WTC11 (cell line): ENCODE results near the gene ARIH1. TPM values are rescaled to one million over a fixed set of nuclear protein-coding genes. Genes with fewer than 3 reads are reported as not detected.

ENCODE experiments used
- ATAC-seq: fragments of 200-7000 bp; cut with Tn5 transposase; 2 replicates; pipeline ENCODE4 v1.10.0; 2021; ENCODE audit warnings: mild to moderate bottlenecking, moderate library complexity
- CTCF ChIA-PET: fragments of 300-600 bp; sonication (Branson Sonifier 250); formaldehyde crosslinking; loops from one replicate; lab custom pipeline; 2021; ENCODE audit warnings: antibody characterized with exemption; lab: Charles Lee
- POLR2A ChIA-PET: fragments of 350-600 bp; sonication (Branson Sonifier 250); formaldehyde crosslinking; loops from one replicate; lab custom pipeline; 2021; ENCODE audit warnings: antibody characterized with exemption; lab: Charles Lee
- DNase-seq: peaks from one replicate; pipeline ENCODE4 v3.0.0; 2021; ENCODE audit warnings: low spot score
- H3K27ac Mint-ChIP-seq: 2 replicates; pipeline ENCODE4 v1.8.0; 2021; ENCODE audit warnings: mixed read lengths
- H3K27me3 Mint-ChIP-seq: 2 replicates; pipeline ENCODE4 v1.8.0; 2021; ENCODE audit warnings: low read depth, mild to moderate bottlenecking, moderate library complexity, mixed read lengths
- H3K36me3 Mint-ChIP-seq: 2 replicates; pipeline ENCODE4 v1.8.0; 2021; ENCODE audit warnings: mixed read lengths
- H3K4me1 Mint-ChIP-seq: 2 replicates; pipeline ENCODE4 v1.8.0; 2022; ENCODE audit warnings: mixed read lengths
- H3K4me3 Mint-ChIP-seq: 2 replicates; pipeline ENCODE4 v1.8.0; 2021; ENCODE audit warnings: mild to moderate bottlenecking, moderate library complexity, mixed read lengths
- H3K9me3 Mint-ChIP-seq: 2 replicates; pipeline ENCODE4 v1.8.0; 2021; ENCODE audit warnings: mixed read lengths
- AFF4 ChIP-seq: sonication (generic); formaldehyde crosslinking; IDR thresholded peaks from 2 replicates; pipeline ENCODE4 v1.8.1; 2023; ENCODE audit warnings: mild to moderate bottlenecking, missing genetic modification reagents, borderline replicate concordance
- E2F4 ChIP-seq: sonication (generic); formaldehyde crosslinking; IDR thresholded peaks from 2 replicates; pipeline ENCODE4 v1.8.1; 2022; ENCODE audit warnings: low read depth, mild to moderate bottlenecking, moderate library complexity, missing genetic modification reagents, borderline replicate concordance
- ETV6 ChIP-seq: sonication (generic); formaldehyde crosslinking; IDR thresholded peaks from 2 replicates; pipeline ENCODE4 v1.8.1; 2022; ENCODE audit warnings: mild to moderate bottlenecking, missing genetic modification reagents
- FOXP4 ChIP-seq: sonication (generic); formaldehyde crosslinking; IDR thresholded peaks from 2 replicates; pipeline ENCODE4 v1.8.0; 2022; ENCODE audit warnings: mild to moderate bottlenecking, missing genetic modification reagents
- GABPB1 ChIP-seq: sonication (generic); formaldehyde crosslinking; IDR thresholded peaks from 2 replicates; pipeline ENCODE4 v1.8.1; 2023; ENCODE audit warnings: mild to moderate bottlenecking, missing genetic modification reagents
- HMGA2 ChIP-seq: fragments of 250-450 bp; sonication (Bioruptor Pico); IDR thresholded peaks from 2 replicates; pipeline ENCODE4 v1.4.0; 2021; ENCODE audit warnings: mild to moderate bottlenecking, moderate library complexity
- JAZF1 ChIP-seq: fragments of 250-450 bp; sonication (Bioruptor Pico); IDR thresholded peaks from 2 replicates; pipeline ENCODE4 v1.9.0; 2021; ENCODE audit warnings: moderate library complexity, mild to moderate bottlenecking, inconsistent platforms
- MXD4 ChIP-seq: fragments of 250-450 bp; sonication (Bioruptor Pico); IDR thresholded peaks from 2 replicates; pipeline ENCODE4 v1.8.0; 2021; ENCODE audit warnings: mild to moderate bottlenecking, moderate library complexity, borderline replicate concordance
- MYBL2 ChIP-seq: sonication (generic); formaldehyde crosslinking; IDR thresholded peaks from 2 replicates; pipeline ENCODE4 v1.8.1; 2023; ENCODE audit warnings: mild to moderate bottlenecking, moderate library complexity, missing genetic modification reagents
- NFE2L1 ChIP-seq: sonication (generic); formaldehyde crosslinking; IDR thresholded peaks from 2 replicates; pipeline ENCODE4 v1.8.1; 2023; ENCODE audit warnings: missing genetic modification reagents
- TCF7 ChIP-seq: sonication (generic); formaldehyde crosslinking; IDR thresholded peaks from 2 replicates; pipeline ENCODE4 v1.8.0; 2022; ENCODE audit warnings: mild to moderate bottlenecking, low read depth, missing genetic modification reagents, moderate library complexity
- TEAD1 ChIP-seq: sonication (generic); formaldehyde crosslinking; IDR thresholded peaks from 2 replicates; pipeline ENCODE4 v1.8.0; 2022; ENCODE audit warnings: mild to moderate bottlenecking, missing genetic modification reagents
- TP53 ChIP-seq: sonication (generic); formaldehyde crosslinking; IDR thresholded peaks from 2 replicates; pipeline ENCODE4 v1.8.1; 2023; ENCODE audit warnings: mild to moderate bottlenecking, missing genetic modification reagents
- ZNF263 ChIP-seq: sonication (generic); formaldehyde crosslinking; IDR thresholded peaks from 2 replicates; pipeline ENCODE4 v1.8.1; 2022; ENCODE audit warnings: low read depth, mild to moderate bottlenecking, moderate library complexity, missing genetic modification reagents
- ZNF423 ChIP-seq: fragments of 250-450 bp; sonication (Bioruptor Pico); IDR thresholded peaks from 2 replicates; pipeline ENCODE4 v2.1.2; 2022; ENCODE audit warnings: mild to moderate bottlenecking, moderate library complexity
- ZNF671 ChIP-seq: fragments of 250-450 bp; sonication (Bioruptor Pico); IDR thresholded peaks from 2 replicates; pipeline ENCODE4 v1.8.0; 2021; ENCODE audit warnings: mild to moderate bottlenecking
- total RNA-seq: library from RNA; stranded (reverse); gene quantifications from 3 replicates; pipeline ENCODE4 v1.2.3, GENCODE V29; 2021
- TF ChIP-seq, protein P1 (sequence below): sonication (generic); formaldehyde crosslinking; IDR thresholded peaks from 2 replicates; pipeline ENCODE4 v1.8.1; 2023; ENCODE audit warnings: mild to moderate bottlenecking, missing genetic modification reagents
- TF ChIP-seq, protein P2 (sequence below): fragments of 250-450 bp; sonication (Bioruptor Pico); IDR thresholded peaks from 2 replicates; pipeline ENCODE4 v1.9.0; 2021; ENCODE audit warnings: mild to moderate bottlenecking
- TF ChIP-seq, protein P3 (sequence below): fragments of 250-450 bp; sonication (Bioruptor Pico); IDR thresholded peaks from 2 replicates; pipeline ENCODE4 v1.9.0; 2021; ENCODE audit warnings: mild to moderate bottlenecking

The ARIH1 gene
- total RNA-seq, 1 experiment from 2014 or later = 198 TPM

GRCh38 chr15:72588096-72588495 lies 114.0 kb downstream of the ARIH1 start:
- Mint-ChIP-seq H3K4me1 (no peaks in the 10 kb centered on the region; the same call in 1 of the 2 replicates), H3K9me3 (no peaks in the 10 kb centered on the region), H3K36me3 (peaks cover 14% of the 10 kb centered on the region), H3K4me3 (no peak overlapping the region), H3K27me3 (no peaks in the 10 kb centered on the region), H3K27ac (0 out of 2 replicates have a peak overlapping the region, but pooled peaks have one; percentile 20)
- TF ChIP-seq, protein P1, sequence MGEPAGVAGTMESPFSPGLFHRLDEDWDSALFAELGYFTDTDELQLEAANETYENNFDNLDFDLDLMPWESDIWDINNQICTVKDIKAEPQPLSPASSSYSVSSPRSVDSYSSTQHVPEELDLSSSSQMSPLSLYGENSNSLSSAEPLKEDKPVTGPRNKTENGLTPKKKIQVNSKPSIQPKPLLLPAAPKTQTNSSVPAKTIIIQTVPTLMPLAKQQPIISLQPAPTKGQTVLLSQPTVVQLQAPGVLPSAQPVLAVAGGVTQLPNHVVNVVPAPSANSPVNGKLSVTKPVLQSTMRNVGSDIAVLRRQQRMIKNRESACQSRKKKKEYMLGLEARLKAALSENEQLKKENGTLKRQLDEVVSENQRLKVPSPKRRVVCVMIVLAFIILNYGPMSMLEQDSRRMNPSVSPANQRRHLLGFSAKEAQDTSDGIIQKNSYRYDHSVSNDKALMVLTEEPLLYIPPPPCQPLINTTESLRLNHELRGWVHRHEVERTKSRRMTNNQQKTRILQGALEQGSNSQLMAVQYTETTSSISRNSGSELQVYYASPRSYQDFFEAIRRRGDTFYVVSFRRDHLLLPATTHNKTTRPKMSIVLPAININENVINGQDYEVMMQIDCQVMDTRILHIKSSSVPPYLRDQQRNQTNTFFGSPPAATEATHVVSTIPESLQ (CRISPR knock-in tag) = no peak
- TF ChIP-seq AFF4 = no peak
- TF ChIP-seq TCF7 (CRISPR knock-in tag) = no peak
- TF ChIP-seq ZNF423 (CRISPR knock-in tag) = no peak
- no peak for TF ChIP-seq NFE2L1 (CRISPR knock-in tag)
- TF ChIP-seq, protein P2, sequence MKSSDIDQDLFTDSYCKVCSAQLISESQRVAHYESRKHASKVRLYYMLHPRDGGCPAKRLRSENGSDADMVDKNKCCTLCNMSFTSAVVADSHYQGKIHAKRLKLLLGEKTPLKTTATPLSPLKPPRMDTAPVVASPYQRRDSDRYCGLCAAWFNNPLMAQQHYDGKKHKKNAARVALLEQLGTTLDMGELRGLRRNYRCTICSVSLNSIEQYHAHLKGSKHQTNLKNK = no peak
- no peak for TF ChIP-seq TEAD1 (CRISPR knock-in tag)
- TF ChIP-seq FOXP4 (CRISPR knock-in tag) = no peak
- ATAC-seq (no peak), DNase-seq (no peak)
- CTCF ChIA-PET = interaction anchor here (1.3 kb wide), 1 partner anchor 83 kb away, joined by 4 read pairs; no protein-coding TSS in a partner anchor
- POLR2A ChIA-PET = no interaction called here

GRCh38 chr15:72590427-72590826 lies 116.3 kb downstream of the ARIH1 start:
- Mint-ChIP-seq H3K27me3 (no peaks in the 10 kb centered on the region), H3K9me3 (no peaks in the 10 kb centered on the region), H3K36me3 (peaks cover 7% of the 10 kb centered on the region; the same call in 1 of the 2 replicates), H3K4me1 (no peaks in the 10 kb centered on the region; the same call in 1 of the 2 replicates), H3K27ac (no peak overlapping the region), H3K4me3 (no peak overlapping the region)
- DNase-seq = no peak
- no peak for ATAC-seq
- POLR2A ChIA-PET = no interaction called here
- CTCF ChIA-PET = interaction anchor here (0.6 to 1.7 kb wide), 3 partner anchors 10 to 847 kb away, joined by 3 to 12 read pairs (median 4); no protein-coding TSS in a partner anchor
- no peak for TF ChIP-seq E2F4 (CRISPR knock-in tag)
- TF ChIP-seq, protein P3, sequence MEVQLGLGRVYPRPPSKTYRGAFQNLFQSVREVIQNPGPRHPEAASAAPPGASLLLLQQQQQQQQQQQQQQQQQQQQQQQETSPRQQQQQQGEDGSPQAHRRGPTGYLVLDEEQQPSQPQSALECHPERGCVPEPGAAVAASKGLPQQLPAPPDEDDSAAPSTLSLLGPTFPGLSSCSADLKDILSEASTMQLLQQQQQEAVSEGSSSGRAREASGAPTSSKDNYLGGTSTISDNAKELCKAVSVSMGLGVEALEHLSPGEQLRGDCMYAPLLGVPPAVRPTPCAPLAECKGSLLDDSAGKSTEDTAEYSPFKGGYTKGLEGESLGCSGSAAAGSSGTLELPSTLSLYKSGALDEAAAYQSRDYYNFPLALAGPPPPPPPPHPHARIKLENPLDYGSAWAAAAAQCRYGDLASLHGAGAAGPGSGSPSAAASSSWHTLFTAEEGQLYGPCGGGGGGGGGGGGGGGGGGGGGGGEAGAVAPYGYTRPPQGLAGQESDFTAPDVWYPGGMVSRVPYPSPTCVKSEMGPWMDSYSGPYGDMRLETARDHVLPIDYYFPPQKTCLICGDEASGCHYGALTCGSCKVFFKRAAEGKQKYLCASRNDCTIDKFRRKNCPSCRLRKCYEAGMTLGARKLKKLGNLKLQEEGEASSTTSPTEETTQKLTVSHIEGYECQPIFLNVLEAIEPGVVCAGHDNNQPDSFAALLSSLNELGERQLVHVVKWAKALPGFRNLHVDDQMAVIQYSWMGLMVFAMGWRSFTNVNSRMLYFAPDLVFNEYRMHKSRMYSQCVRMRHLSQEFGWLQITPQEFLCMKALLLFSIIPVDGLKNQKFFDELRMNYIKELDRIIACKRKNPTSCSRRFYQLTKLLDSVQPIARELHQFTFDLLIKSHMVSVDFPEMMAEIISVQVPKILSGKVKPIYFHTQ = no peak
- TF ChIP-seq MXD4 (CRISPR knock-in tag) = no peak
- no peak for TF ChIP-seq GABPB1 (CRISPR knock-in tag)
- TF ChIP-seq TP53 = no peak
- no peak for TF ChIP-seq ZNF671
- TF ChIP-seq MYBL2 (CRISPR knock-in tag) = no peak
- no peak for TF ChIP-seq ZNF263 (CRISPR knock-in tag)
- TF ChIP-seq JAZF1 (CRISPR knock-in tag) = no peak
- TF ChIP-seq, protein P1 (CRISPR knock-in tag) = no peak
- TF ChIP-seq, protein P2 = no peak
- no peak for TF ChIP-seq HMGA2
- no peak for TF ChIP-seq ETV6 (CRISPR knock-in tag)
